ENCODE results near the gene SCT.
"Not testable (repeated sequence)": the region's sequence is repeated elsewhere in the genome, so short reads cannot be mapped to it uniquely, and the experiment has no call there.

GRCh38 chr11:647672-648158 lies 20.7 kb upstream of the SCT start:
- TF ChIP-seq POLR2AphosphoS5 (IDR thresholded peaks at IDR 0.05; ENCODE audit: borderline replicate concordance, low read depth, low read length); EZH2 (IDR thresholded peaks at IDR 0.05); FOXP2 (optimal IDR thresholded peaks at IDR 0.05; ENCODE audit: control extremely low read depth, extremely low read length, insufficient read depth): not testable (repeated sequence)
